ENCODE results near the gene TSC1.

- TF ChIP-seq MEIS1 (CRISPR knock-in tag; IDR thresholded peaks at IDR 0.05; ENCODE audit: borderline replicate concordance) (no peak), ZNF548 (tag by site-specific recombination; IDR thresholded peaks at IDR 0.05) (no peak)
- TF ChIP-seq, protein P1, sequence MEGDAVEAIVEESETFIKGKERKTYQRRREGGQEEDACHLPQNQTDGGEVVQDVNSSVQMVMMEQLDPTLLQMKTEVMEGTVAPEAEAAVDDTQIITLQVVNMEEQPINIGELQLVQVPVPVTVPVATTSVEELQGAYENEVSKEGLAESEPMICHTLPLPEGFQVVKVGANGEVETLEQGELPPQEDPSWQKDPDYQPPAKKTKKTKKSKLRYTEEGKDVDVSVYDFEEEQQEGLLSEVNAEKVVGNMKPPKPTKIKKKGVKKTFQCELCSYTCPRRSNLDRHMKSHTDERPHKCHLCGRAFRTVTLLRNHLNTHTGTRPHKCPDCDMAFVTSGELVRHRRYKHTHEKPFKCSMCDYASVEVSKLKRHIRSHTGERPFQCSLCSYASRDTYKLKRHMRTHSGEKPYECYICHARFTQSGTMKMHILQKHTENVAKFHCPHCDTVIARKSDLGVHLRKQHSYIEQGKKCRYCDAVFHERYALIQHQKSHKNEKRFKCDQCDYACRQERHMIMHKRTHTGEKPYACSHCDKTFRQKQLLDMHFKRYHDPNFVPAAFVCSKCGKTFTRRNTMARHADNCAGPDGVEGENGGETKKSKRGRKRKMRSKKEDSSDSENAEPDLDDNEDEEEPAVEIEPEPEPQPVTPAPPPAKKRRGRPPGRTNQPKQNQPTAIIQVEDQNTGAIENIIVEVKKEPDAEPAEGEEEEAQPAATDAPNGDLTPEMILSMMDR (tag by site-specific recombination; IDR thresholded peaks at IDR 0.05), result no peak
These were observed 40.6 kb downstream of the TSC1 start for GRCh38 chr9:132903574-132904492.
